ENCODE data around the gene PHF2.

The PHF2 gene

DNA sequence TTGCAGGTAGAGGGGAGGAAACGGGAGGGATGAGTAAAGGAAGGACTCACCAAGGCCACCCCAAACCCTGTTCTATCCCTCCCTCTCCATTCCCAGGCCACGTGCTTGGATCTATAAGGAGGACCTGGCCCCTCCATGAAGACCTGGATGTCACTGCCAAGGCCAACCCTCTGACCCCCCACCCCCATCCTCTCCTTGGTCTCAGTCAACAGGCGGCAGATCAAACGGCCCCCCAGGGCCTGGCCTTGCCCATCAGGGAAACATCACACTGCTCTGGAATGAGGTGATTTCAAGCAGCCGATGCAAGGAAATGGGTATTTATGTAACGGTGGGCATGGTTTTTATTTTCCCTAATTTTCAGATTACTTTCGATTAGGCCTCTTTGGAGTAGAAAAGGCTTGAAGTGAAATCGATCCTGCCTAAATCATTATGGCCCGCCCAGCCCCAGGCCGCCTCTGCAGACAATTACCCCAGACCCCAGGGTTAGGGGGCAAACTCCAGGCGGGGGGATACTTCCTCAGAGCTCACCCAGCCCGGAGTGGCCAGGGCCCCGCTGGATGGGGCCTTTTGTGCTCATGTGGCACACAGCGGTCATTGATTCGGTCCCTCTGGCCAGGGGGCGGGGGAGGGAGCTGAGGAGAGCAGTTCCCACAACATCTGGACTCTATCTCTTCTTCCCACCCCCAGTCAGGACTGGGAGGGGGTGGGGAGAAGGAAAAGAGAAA is 125.3 kb downstream of the PHF2 start:
- DNase-seq (ENCODE audit: low read depth in 2 of 2), result no peak

GRCh38 chr9:93702261-93702660 is 125.9 kb downstream of the PHF2 start:
- no peak for DNase-seq (ENCODE audit: low read depth in 2 of 2)

DNA sequence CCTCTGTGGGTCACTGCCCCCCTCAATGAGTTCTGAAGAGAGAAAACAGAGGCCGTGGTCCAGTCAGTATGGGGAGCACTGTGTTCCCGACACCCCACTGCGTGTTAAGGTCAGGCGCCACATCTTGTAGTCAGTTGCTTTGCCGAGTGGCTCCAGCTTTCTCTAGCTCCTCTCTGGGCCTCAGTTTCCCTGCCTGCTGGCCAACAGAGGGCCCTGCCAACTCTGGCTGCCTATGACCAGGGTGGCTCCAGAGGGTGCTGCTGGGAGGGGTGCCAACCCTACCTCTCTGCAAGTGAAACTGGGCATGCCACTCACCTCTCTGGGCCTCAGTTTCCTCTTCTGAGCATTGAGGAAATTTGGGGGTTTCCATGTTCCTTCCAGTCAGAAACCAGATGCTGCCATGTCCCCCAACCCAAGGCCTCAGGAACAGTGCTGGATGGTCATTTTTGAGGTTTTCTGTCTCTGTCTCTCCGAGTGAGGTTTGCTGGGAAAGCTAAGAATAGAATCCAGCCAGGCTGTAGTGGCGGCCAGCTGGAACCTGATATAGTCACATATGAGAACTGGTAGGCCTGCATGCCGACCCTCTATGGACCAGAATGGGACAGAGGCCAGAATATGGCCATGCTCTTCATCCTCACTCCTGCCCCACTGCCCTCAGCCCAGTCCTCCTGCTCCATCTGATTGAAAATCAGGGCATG is 132.1 kb downstream of the PHF2 start:
- DNase-seq (ENCODE audit: low read depth in 2 of 2), result no peak

DNA sequence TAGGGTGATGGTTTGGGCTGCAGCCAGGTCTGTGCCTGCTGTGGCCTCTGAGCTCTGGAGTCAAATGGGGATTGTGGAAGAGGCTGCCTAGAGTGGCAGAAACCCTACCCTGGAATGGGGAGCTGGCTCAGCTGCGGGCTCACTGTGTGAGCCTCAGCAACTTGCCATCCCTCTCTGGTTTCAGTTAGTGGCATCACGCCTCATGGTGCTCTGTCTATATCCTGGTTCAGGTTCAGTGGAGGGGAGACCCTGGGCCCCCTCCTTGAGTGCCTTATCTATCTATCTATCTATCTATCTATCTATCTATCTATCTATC is 132.6 kb downstream of the PHF2 start:
- no peak for DNase-seq (ENCODE audit: low read depth in 2 of 2)

DNA sequence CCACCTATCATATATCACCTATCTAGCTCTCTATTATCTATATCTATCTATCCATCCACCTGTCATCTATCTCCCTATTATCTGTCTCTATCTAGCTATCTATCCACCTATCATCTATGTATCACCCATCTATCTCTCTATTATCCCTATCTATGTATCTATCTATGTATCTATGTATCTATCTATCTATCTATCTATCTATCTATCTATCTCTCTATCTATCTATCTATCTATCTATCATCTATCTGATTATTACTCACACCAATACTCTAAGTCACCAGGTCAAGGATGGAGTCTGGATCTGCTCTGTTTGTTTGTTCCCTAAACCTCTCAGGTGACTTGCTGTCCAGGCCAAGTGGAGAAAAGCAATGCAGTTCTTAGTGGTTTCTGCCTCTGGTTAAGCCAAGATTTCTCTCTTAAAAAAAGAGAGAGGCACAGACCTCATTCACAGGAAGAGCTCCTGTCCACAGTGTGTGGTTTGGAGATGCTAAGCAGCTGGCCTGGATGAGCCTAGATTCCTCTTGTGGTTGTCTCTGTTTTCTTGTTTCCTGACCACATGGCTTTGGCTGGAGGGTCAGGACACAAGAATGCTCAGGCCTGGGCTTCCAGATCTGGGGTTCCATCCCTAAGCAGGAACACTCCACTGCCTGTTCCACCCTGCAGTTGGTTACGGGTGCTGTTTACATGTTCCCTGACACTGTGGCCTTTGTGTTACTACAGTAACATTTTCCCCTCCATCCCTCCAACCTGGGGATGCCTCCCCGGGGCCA is 133.4 kb downstream of the PHF2 start:
- no peak for DNase-seq (ENCODE audit: low read depth in 2 of 2)

DNA sequence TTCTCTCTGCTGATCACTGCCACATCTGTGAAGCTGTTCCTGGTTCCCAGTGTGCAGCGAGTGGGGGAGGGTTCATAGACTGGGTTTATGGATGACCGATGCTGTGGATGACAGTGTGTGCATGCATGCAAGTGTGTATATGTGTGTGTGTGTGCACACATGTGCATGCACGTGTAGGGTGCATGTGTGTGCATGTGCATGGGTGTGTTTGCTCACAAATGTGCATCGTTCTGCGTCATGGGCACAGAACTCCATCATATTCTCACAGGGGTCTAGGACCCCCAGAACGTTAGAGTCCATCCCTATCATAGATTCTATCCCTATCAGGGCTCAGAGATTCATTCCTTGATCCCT is 134.0 kb downstream of the PHF2 start:
- no peak for DNase-seq (ENCODE audit: low read depth in 2 of 2)

GRCh38 chr9:93711002-93711401 is 134.6 kb downstream of the PHF2 start:
- no peak for DNase-seq (ENCODE audit: low read depth in 2 of 2)

GRCh38 chr9:93712896-93713295 is 136.5 kb downstream of the PHF2 start:
- DNase-seq (ENCODE audit: low read depth in 2 of 2), result no peak

DNA sequence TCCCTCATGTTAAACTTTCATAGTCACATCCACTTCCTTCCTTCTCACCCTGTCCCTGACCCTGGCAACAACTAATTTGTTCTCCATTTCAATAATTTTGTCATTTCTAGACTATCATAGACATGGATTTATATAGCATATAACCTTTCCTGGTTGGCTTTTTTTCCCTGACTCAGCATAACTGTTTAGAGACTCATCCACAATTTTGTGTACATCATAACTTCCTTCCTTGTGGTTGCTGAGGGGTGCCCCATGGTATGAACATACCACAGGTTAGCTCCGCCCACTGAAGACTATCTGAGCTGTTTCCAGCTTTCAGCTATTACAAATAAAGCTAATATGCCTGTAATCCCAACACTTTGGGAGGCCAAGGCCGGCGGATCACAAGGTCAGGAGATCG is 137.3 kb downstream of the PHF2 start:
- no peak for DNase-seq (ENCODE audit: low read depth in 2 of 2)

GRCh38 chr9:93721417-93721965 is 145.1 kb downstream of the PHF2 start:
- DNase-seq (ENCODE audit: low read depth in 2 of 2), result no peak

DNA sequence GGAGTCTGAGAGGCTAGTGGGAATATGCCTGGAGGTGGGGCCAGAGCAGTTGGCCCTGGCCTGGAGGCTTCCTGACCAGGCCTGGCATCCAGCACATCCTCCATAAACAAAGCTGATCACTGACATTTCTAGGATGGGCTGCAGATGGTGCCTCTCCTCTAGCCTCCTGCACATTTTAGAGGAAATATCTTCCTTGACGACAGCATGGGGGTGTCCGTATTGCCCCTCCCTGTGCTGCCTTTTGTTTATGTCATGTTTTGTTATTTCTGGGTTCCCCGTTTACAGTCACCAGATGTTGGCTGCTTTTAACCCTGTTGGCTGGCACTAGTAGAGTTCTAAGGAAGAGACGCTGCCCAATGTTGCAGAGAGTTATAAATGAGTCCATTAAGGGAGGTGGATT is 148.5 kb downstream of the PHF2 start:
- DNase-seq (ENCODE audit: low read depth in 2 of 2), result no peak

DNA sequence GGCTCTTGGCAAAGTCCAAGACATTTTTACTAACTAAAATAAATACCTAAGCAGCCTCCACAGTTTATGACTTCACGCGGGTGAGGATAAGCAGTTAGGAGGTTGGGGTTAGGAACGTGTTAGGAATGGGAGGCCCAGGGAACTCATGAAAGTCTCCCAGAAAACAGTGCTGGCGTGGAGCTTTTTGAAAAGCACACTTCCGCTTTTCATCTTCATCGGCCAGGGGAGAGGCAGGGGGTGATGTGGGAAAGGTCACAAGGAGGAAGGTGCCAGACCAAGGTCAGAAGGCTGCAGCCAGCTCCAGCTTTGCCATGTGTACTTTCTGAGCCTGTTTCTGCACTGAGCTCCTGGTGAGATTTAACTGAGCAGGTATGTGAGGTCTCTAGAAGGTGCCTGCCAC is 149.0 kb downstream of the PHF2 start:
- no peak for DNase-seq (ENCODE audit: low read depth in 2 of 2)

GRCh38 chr9:93726147-93726546 is 149.8 kb downstream of the PHF2 start:
- no peak for DNase-seq (ENCODE audit: low read depth in 2 of 2)

Measured in fibroblast of skin of left quadriceps (primary cell).